Endothelial cell of umbilical vein (primary cell): ENCODE data around the gene SORL1. TPM values are rescaled to one million over a fixed set of nuclear protein-coding genes. Genes with fewer than 3 reads are reported as not detected.

Experiments used
- BruUV-seq: library from RNA; stranded (reverse); fragments of 400-500 nt; replicated peaks from 2 replicates; lab custom pipeline; 2021; lab: Mats Ljungman, UMichigan
- CTCF ChIA-PET: fragments of 300-600, 350-600 bp; sonication (Branson Sonifier 250); formaldehyde crosslinking; loops from one replicate; lab custom pipeline; 2021; ENCODE audit warnings: antibody characterized with exemption, inconsistent platforms; lab: Charles Lee
- POLR2A ChIA-PET: fragments of 300-600, 350-600 bp; sonication (Branson Sonifier 250); formaldehyde crosslinking; loops from one replicate; lab custom pipeline; 2021; ENCODE audit warnings: antibody characterized with exemption, inconsistent platforms; lab: Charles Lee
- DNase-seq: peaks from one replicate; pipeline ENCODE4 v3.0.0-alpha.2; 2011; ENCODE audit warnings: low read depth, low spot score
- FAIRE-seq: peaks from 2 replicates; lab custom pipeline; 2011; peaks lifted over from hg19 to GRCh38; lab: Jason Lieb, UNC
- H2AFZ ChIP-seq: 2 replicates; pipeline ENCODE4 v1.6.0; 2012; ENCODE audit warnings: low read depth, low read length, control low read depth, inconsistent platforms
- H3K27ac ChIP-seq: 2 replicates; pipeline ENCODE4 v1.5.1; 2011; ENCODE audit warnings: low read depth, mild to moderate bottlenecking, control low read depth, low read length, moderate library complexity; ENCODE audit not compliant: insufficient read depth
- H3K27me3 ChIP-seq, 2 experiments: 2 replicates each; pipeline versions ENCODE4 v1.6.0 to v1.6.1; 2011; ENCODE audit warnings: low read length in 2 of 2, mixed read lengths in 1 of 2; ENCODE audit not compliant: control insufficient read depth in 2 of 2, insufficient read depth in 2 of 2
- H3K36me3 ChIP-seq, 2 experiments: 2 replicates in 1 of 2; 3 replicates in 1 of 2; pipeline ENCODE4 v1.5.1; 2011; ENCODE audit warnings: low read length in 2 of 2, mild to moderate bottlenecking in 1 of 2, moderate library complexity in 1 of 2; ENCODE audit not compliant: control insufficient read depth in 2 of 2, insufficient read depth in 2 of 2; ENCODE audit errors: extremely low read depth in 1 of 2
- H3K4me1 ChIP-seq: 3 replicates; pipeline ENCODE4 v1.5.1; 2011; ENCODE audit warnings: mild to moderate bottlenecking, low read length; ENCODE audit not compliant: control insufficient read depth, insufficient read depth; ENCODE audit errors: extremely low read depth
- H3K4me2 ChIP-seq: 2 replicates; pipeline ENCODE4 v1.6.1; 2011; ENCODE audit warnings: low read length, control low read depth, mixed read lengths; ENCODE audit not compliant: insufficient read depth
- H3K4me3 ChIP-seq, 3 experiments: fragments of 200-600 bp in 1 of 3; sonication (generic), shearing (Covaris generic) in 1 of 3; replicated peaks in 1 of 3; 2 replicates each; pipeline ENCODE4 v1.5.1; 2011 to 2016; ENCODE audit warnings: control low read depth in 3 of 3, low read length in 3 of 3, mild to moderate bottlenecking in 2 of 3, inconsistent platforms in 1 of 3, low read depth in 1 of 3, moderate library complexity in 1 of 3; ENCODE audit not compliant: insufficient read depth in 1 of 3
- H3K79me2 ChIP-seq: 2 replicates; pipeline ENCODE4 v1.6.0; 2012; ENCODE audit warnings: low read length, inconsistent platforms; ENCODE audit not compliant: control insufficient read depth, insufficient read depth
- H3K9ac ChIP-seq: replicated peaks from 2 replicates; pipeline ENCODE3; 2011; ENCODE audit warnings: low read length, control low read depth; ENCODE audit not compliant: insufficient read depth; ENCODE audit errors: extremely low read depth
- H3K9me1 ChIP-seq: replicated peaks from 3 replicates; pipeline ENCODE4 v1.6.0; 2011; ENCODE audit warnings: mild to moderate bottlenecking, low read length; ENCODE audit not compliant: control insufficient read depth, insufficient read depth; ENCODE audit errors: extremely low read depth
- H3K9me3 ChIP-seq: replicated peaks from 2 replicates; pipeline ENCODE4 v1.5.1; 2012; ENCODE audit warnings: low read length, inconsistent platforms; ENCODE audit not compliant: control insufficient read depth, insufficient read depth
- H4K20me1 ChIP-seq: replicated peaks from 2 replicates; pipeline ENCODE3; 2011; ENCODE audit warnings: mild to moderate bottlenecking, low read length; ENCODE audit not compliant: control insufficient read depth, insufficient read depth; ENCODE audit errors: extremely low read depth
- CTCF ChIP-seq, 2 donors: IDR thresholded peaks; 1 replicate in 1 of 2; 2 replicates in 1 of 2; pipeline ENCODE4 v1.5.1; 2011; ENCODE audit warnings: low read length in 2 of 2, mild to moderate bottlenecking in 2 of 2, moderate library complexity in 2 of 2, control low read depth in 1 of 2, inconsistent platforms in 1 of 2, low read depth in 1 of 2; ENCODE audit not compliant: insufficient read depth in 1 of 2; ENCODE audit errors: extremely low read depth in 1 of 2
- EZH2 ChIP-seq: IDR thresholded peaks from 2 replicates; pipeline ENCODE4 v1.6.1; 2012; ENCODE audit warnings: borderline replicate concordance, low read depth, mild to moderate bottlenecking, moderate library complexity, low read length, inconsistent platforms; ENCODE audit not compliant: severe bottlenecking
- GATA2 ChIP-seq: IDR thresholded peaks from 2 replicates; pipeline ENCODE4 v1.7.0; 2011; ENCODE audit warnings: low read depth, mild to moderate bottlenecking, moderate library complexity, mixed read lengths, low read length; ENCODE audit not compliant: insufficient read length, insufficient read depth
- JUN ChIP-seq: IDR thresholded peaks from 2 replicates; pipeline ENCODE4 v1.6.1; 2011; ENCODE audit warnings: borderline replicate concordance, low read depth; ENCODE audit not compliant: insufficient read length, insufficient read depth
- dilution Hi-C: fragments of 300-500 bp; cut with MboI; formaldehyde crosslinking; loops from one replicate; pipeline ENCODE4 v1.15.0; 2019; ENCODE audit warnings: low sequenced_read_pairs; ENCODE audit not compliant: extremely low pct_ligation_motif_present
- intact Hi-C: fragments of 100-400 bp; cut with micrococcal nuclease; formaldehyde crosslinking; loops from one replicate; pipeline ENCODE4 v1.10.0; 2022
- polyA plus RNA-seq, 4 experiments: library from polyadenylated mRNA; depleted of rRNA in 3 of 4; stranded (reverse) in 3 of 4; unstranded in 1 of 4; fragments of >200 nt; gene quantifications; 2 replicates each; pipeline versions ENCODE4 v1.2.1 to v1.2.3, GENCODE V29; 2011 to 2012; ENCODE audit warnings: missing spikeins in 1 of 4
- total RNA-seq: library from RNA; stranded (reverse); gene quantifications from 2 replicates; pipeline ENCODE4 v1.2.3, GENCODE V29; 2021
- TF ChIP-seq, protein P1 (sequence below): IDR thresholded peaks from 2 replicates; pipeline ENCODE4 v1.6.1; 2011; ENCODE audit not compliant: insufficient read depth, insufficient read length

The SORL1 gene
- total and polyA plus RNA-seq, 2 donors (not counting 3 experiments of a cell fraction or from before 2014, with no cell fraction given): 0.17 to 0.31 TPM

DNA sequence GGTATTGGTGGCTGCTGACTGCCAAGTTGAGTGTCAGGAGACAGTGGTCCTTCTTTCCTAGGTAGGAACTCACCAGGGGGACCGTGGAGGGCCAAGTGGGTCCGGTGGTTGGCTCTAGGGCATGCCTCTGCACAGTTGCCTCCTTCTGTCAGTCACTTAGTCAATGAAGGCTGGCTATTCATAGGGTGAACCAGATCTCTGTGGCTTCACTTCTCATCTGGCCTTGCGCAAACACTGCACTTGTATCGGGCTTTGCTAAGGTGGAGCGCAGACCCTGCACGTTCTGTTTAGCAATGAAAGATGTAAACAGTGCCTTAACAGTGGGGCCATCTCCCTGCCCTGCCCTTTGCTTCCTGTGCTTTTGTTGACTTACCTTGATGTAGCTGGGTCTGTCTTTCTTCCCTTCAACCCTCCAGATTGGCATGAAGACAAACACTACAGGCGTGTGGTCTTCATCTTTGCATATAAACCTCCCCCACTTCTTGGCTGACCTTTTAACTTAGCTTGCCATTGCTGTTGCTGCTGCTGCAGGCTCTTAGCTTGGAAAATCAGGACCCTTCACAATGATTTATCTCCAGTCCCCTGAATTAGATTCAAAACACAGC is 7.4 kb downstream of the SORL1 start:
- CTCF ChIA-PET: interaction anchor here (0.6 kb wide), 1 partner anchor 13 kb away, joined by 4 read pairs; no protein-coding TSS in a partner anchor
- no peak for FAIRE-seq
- dilution Hi-C loops (no loop called here), intact Hi-C loops (no loop called here)
- peaks cover 8% of the 10 kb centered on the region for H3K4me1 ChIP-seq
- no peaks in the 10 kb centered on the region for H3K36me3 ChIP-seq
- H3K9me3 ChIP-seq: no peaks in the 10 kb centered on the region
- H3K27ac ChIP-seq: no peak overlapping the region
- DNase-seq: no peak
- peaks cover under 1 to 6% of the 10 kb centered on the region in 2 experiments for H3K27me3 ChIP-seq
- no peaks in the 10 kb centered on the region for H3K79me2 ChIP-seq
- no peaks in the 10 kb centered on the region for H4K20me1 ChIP-seq
- no TSS peak for BruUV-seq
- POLR2A ChIA-PET: no interaction called here
- H2AFZ ChIP-seq: no peak overlapping the region
- H3K4me3 ChIP-seq: no peak overlapping the region
- H3K9ac ChIP-seq: no peak overlapping the region
- no peak overlapping the region for H3K4me2 ChIP-seq
- H3K9me1 ChIP-seq: no peaks in the 10 kb centered on the region
- TF ChIP-seq CTCF (IDR thresholded peaks at IDR 0.05; ENCODE audit: extremely low read depth in 1 of 2, insufficient read depth in 1 of 2, low read depth in 1 of 2, low read length in 2 of 2): no peak
- TF ChIP-seq, protein P1, sequence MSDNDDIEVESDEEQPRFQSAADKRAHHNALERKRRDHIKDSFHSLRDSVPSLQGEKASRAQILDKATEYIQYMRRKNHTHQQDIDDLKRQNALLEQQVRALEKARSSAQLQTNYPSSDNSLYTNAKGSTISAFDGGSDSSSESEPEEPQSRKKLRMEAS: no peak
- no peak for TF ChIP-seq JUN
- TF ChIP-seq EZH2: no peak
- TF ChIP-seq GATA2: no peak
